ENCODE results near the gene DDC. TPM values are rescaled to one million over a fixed set of nuclear protein-coding genes. Genes with fewer than 3 reads are reported as not detected.

DDC gene
- total and polyA plus RNA-seq, 2 donors (not counting 3 experiments of a cell fraction or from before 2014, with no cell fraction given), result not detected

- H3K9ac ChIP-seq (replicated peaks; ENCODE audit: extremely low read depth, insufficient read depth, low read length), result no peak overlapping the region
- dilution Hi-C loops (cut with MboI; ENCODE audit: extremely low pct_ligation_motif_present, low sequenced_read_pairs) (no loop called here), intact Hi-C loops (cut with micrococcal nuclease) (no loop called here)
- H3K36me3 ChIP-seq (ENCODE audit: control insufficient read depth in 2 of 2, extremely low read depth in 1 of 2, insufficient read depth in 2 of 2, low read length in 2 of 2), result no peaks in the 10 kb centered on the region
- no TSS peak for BruUV-seq (replicated peaks)
- POLR2A ChIA-PET, result no interaction called here
- H3K79me2 ChIP-seq (ENCODE audit: control insufficient read depth, insufficient read depth, low read length), result no peaks in the 10 kb centered on the region
- no peak overlapping the region for H2AFZ ChIP-seq (ENCODE audit: low read depth, low read length)
- no peaks in the 10 kb centered on the region for H3K27me3 ChIP-seq (ENCODE audit: control insufficient read depth in 2 of 2, insufficient read depth in 2 of 2, low read length in 2 of 2)
- DNase-seq (ENCODE audit: low read depth, low spot score) (no peak), FAIRE-seq (no peak)
- TF ChIP-seq MAX (IDR thresholded peaks at IDR 0.05; ENCODE audit: insufficient read depth, insufficient read length) (no peak), MYC (IDR thresholded peaks at IDR 0.05; ENCODE audit: low read depth, low read length) (no peak), POLR2AphosphoS5 (IDR thresholded peaks at IDR 0.05; ENCODE audit: insufficient read depth, low read depth, low read length) (no peak), CTCF (IDR thresholded peaks at IDR 0.05; ENCODE audit: extremely low read depth in 1 of 2, insufficient read depth in 1 of 2, low read depth in 1 of 2, low read length in 2 of 2) (no peak), EZH2 (IDR thresholded peaks at IDR 0.05; ENCODE audit: borderline replicate concordance, low read depth, low read length, severe bottlenecking) (no peak), GATA2 (IDR thresholded peaks at IDR 0.05; ENCODE audit: insufficient read depth, insufficient read length, low read depth, low read length) (no peak), POLR2A (IDR thresholded peaks at IDR 0.05; ENCODE audit: low read depth, low read length) (no peak), FOS (IDR thresholded peaks at IDR 0.05; ENCODE audit: borderline replicate concordance, insufficient read depth, low read length) (no peak), JUN (IDR thresholded peaks at IDR 0.05; ENCODE audit: borderline replicate concordance, insufficient read depth, insufficient read length, low read depth) (no peak)
- no peaks in the 10 kb centered on the region for H3K9me3 ChIP-seq (replicated peaks; ENCODE audit: control insufficient read depth, insufficient read depth, low read length)
- no peak overlapping the region for H3K4me3 ChIP-seq (replicated peaks in 1 of 3; ENCODE audit: insufficient read depth in 1 of 3, low read depth in 1 of 3, low read length in 3 of 3)
- peaks cover 4% of the 10 kb centered on the region for H3K4me1 ChIP-seq (ENCODE audit: control insufficient read depth, extremely low read depth, insufficient read depth, low read length)
- H3K4me2 ChIP-seq (ENCODE audit: insufficient read depth, low read length), result no peak overlapping the region
- H3K27ac ChIP-seq (ENCODE audit: insufficient read depth, low read depth, low read length), result no peak overlapping the region
- CTCF ChIA-PET, result interaction anchor here (1.0 to 1.2 kb wide), 2 partner anchors 203 to 267 kb away, joined by 3 read pairs; no protein-coding TSS in a partner anchor
- H4K20me1 ChIP-seq (replicated peaks; ENCODE audit: control insufficient read depth, extremely low read depth, insufficient read depth, low read length), result no peaks in the 10 kb centered on the region
- no peaks in the 10 kb centered on the region for H3K9me1 ChIP-seq (replicated peaks; ENCODE audit: control insufficient read depth, extremely low read depth, insufficient read depth, low read length)
These were observed 92.8 kb downstream of the DDC start for GRCh38 chr7:50472427-50472826.
